Uterus (tissue), 4 donors: ENCODE data around the gene S100A11. TPM values are rescaled to one million over a fixed set of nuclear protein-coding genes. Genes with fewer than 3 reads are reported as not detected.

Experiments
- DNase-seq, 2 donors: peaks; one replicate each; pipeline ENCODE4 v3.0.0-alpha.2; 2019 to 2020
- H3K27ac ChIP-seq, 2 donors: fragments of 200-600 bp; sonication (generic); 1 replicate in 1 of 2; 2 replicates in 1 of 2; pipeline ENCODE4 v1.5.1; 2016 to 2018
- H3K27me3 ChIP-seq, 2 donors: fragments of 200-600 bp; sonication (generic); one replicate each; pipeline ENCODE4 v1.5.1; 2018 to 2019; ENCODE audit warnings: control low read depth in 1 of 2
- H3K36me3 ChIP-seq, 2 donors: fragments of 200-600 bp; sonication (generic); one replicate each; pipeline ENCODE4 v1.5.1; 2019; ENCODE audit warnings: control low read depth in 1 of 2
- H3K4me1 ChIP-seq, 2 donors: fragments of 200-600 bp; sonication (generic); one replicate each; pipeline ENCODE4 v1.5.1; 2018 to 2019; ENCODE audit warnings: control low read depth in 1 of 2
- H3K4me3 ChIP-seq, 2 donors: fragments of 200-600 bp; sonication (generic); 1 replicate in 1 of 2; 2 replicates in 1 of 2; pipeline ENCODE4 v1.5.1; 2018 to 2019; ENCODE audit warnings: mild to moderate bottlenecking in 1 of 2
- H3K9me3 ChIP-seq, 2 donors: fragments of 200-600 bp; sonication (generic); one replicate each; pipeline ENCODE4 v1.5.1; 2019; ENCODE audit warnings: control low read depth in 1 of 2
- POLR2A ChIP-seq, 2 donors: fragments of 450-650 bp; IDR thresholded peaks; one replicate each; pipeline ENCODE4 v1.6.1; 2016; ENCODE audit warnings: antibody characterized with exemption in 2 of 2, mild to moderate bottlenecking in 1 of 2, moderate library complexity in 1 of 2
- intact Hi-C: fragments of 100-400 bp; cut with DNase I; formaldehyde crosslinking; loops from one replicate; pipeline ENCODE4 v1.15.1; 2023; ENCODE audit warnings: low total_unique reads
- total RNA-seq, 4 donors: library from RNA; depleted of rRNA in 3 of 4; stranded (reverse); fragments of >200 nt in 3 of 4; gene quantifications; one replicate each; pipeline versions ENCODE4 v1.1.0 to v1.2.4, GENCODE V29; 2014 to 2023
- TF ChIP-seq, protein P1 (sequence below), 4 experiments: fragments of 200-600 bp in 2 of 4; fragments of 450-650 bp in 2 of 4; sonication (generic) in 2 of 4; IDR thresholded peaks; one replicate each; pipeline ENCODE4 v1.5.1; 2016 to 2019; ENCODE audit warnings: antibody characterized with exemption in 4 of 4, mild to moderate bottlenecking in 2 of 4, moderate library complexity in 1 of 4
- donor health status: DM: yes; HTN: yes; CAD: no.

Gene S100A11
- total RNA-seq, 4 donors from 2014 or later, result 14.9 to 321 (median 146) TPM

DNA sequence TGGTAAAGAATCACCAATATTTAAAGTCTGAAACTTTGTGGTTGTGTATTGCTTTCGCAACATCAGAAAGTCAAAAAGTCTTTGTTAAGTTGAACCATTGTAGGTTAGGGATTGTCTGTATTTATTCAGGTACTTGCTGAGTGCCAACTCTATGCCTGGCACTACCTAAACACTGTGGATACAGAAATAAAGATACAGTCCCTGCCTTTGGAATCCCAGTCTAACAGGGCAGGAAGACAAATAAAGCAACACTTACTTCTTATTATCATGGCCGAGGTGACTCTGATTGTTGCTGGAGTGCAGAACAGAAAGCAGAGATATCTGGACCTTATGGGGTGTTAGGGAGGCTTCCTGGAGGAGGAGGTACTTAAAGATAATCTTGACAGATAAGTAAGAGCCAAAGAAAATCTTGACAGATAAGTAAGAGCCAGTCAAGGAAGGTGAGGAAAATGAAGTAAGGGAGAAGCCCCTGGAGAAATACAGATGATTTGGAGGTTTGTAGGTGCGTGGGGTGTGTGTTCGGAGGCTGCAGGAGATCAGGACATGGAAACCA is 31.4 kb downstream of the S100A11 start:
- no peaks in the 10 kb centered on the region for H3K36me3 ChIP-seq

DNA sequence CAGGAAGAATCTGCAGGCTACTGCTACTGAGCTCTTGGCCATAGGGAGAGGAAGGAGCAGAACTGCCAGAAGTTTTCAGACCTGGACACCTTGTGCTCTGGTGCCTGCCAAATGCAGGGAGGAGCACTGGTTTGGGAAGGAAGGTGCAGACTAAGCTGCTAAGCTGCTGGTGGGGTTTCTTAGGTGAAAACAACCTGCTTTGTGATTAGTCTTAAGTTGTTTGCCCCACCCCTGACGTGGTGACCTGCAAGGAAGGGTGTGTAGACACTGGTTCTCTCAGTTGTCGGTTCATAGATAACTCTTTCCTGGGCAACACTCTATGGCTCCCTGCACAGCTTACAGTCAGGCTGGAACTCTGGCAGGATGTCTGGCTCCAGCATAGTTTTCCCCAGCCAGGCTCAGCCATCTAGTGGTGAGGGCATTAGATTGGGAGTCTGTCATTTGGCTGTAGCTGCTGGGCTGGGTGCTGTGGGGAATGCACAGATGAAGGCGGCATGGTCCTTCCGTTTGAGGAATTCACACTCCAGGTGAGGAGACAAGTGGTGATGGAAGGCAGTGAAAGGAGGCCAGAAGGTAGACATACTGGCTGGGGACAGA is 32.9 kb downstream of the S100A11 start:
- no peaks in the 10 kb centered on the region for H3K9me3 ChIP-seq
- no peak overlapping the region for H3K4me3 ChIP-seq
- no peaks in the 10 kb centered on the region for H3K27me3 ChIP-seq
- no peaks in the 10 kb centered on the region for H3K36me3 ChIP-seq
- no peak for DNase-seq
- intact Hi-C loops, result no loop called here
- H3K4me1 ChIP-seq, result no peaks in the 10 kb centered on the region
- TF ChIP-seq, protein P1, sequence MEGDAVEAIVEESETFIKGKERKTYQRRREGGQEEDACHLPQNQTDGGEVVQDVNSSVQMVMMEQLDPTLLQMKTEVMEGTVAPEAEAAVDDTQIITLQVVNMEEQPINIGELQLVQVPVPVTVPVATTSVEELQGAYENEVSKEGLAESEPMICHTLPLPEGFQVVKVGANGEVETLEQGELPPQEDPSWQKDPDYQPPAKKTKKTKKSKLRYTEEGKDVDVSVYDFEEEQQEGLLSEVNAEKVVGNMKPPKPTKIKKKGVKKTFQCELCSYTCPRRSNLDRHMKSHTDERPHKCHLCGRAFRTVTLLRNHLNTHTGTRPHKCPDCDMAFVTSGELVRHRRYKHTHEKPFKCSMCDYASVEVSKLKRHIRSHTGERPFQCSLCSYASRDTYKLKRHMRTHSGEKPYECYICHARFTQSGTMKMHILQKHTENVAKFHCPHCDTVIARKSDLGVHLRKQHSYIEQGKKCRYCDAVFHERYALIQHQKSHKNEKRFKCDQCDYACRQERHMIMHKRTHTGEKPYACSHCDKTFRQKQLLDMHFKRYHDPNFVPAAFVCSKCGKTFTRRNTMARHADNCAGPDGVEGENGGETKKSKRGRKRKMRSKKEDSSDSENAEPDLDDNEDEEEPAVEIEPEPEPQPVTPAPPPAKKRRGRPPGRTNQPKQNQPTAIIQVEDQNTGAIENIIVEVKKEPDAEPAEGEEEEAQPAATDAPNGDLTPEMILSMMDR (IDR thresholded peaks at IDR 0.05), result no peak
- TF ChIP-seq POLR2A (IDR thresholded peaks at IDR 0.05), result no peak
- H3K27ac ChIP-seq, result no peak overlapping the region

More for the DNA sequence above, 31.4 kb downstream of the S100A11 start:
- DNase-seq, result no peak
- Histone ChIP-seq H3K27me3 (no peaks in the 10 kb centered on the region), H3K9me3 (no peaks in the 10 kb centered on the region), H3K27ac (no peak overlapping the region), H3K4me3 (no peak overlapping the region), H3K4me1 (no peaks in the 10 kb centered on the region)
- TF ChIP-seq, protein P1 (IDR thresholded peaks at IDR 0.05), result no peak
- intact Hi-C loops, result no loop called here

DNA sequence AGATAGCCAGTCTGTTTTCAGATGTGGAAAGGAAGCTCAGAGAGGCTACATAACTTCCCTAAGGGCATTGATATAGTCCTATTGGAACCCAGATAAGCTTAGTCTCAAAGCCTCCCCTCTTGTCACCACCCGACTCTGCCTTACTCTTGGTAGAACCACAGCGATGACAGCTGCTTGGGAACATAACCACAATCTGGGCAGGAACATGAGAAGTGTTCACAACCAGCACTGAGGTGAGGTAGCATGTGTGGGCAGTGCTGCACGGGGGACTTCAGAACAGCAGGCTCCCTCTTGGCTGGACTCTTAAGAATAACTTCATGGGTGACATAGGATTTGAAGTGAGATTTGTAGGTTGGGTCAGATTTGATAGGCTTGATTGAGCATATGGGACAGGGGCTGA is 33.8 kb downstream of the S100A11 start:
- no peak overlapping the region for H3K4me3 ChIP-seq
- H3K27ac ChIP-seq, result no peak overlapping the region
- no peak for DNase-seq
- intact Hi-C loops, result no loop called here
- no peaks in the 10 kb centered on the region for H3K9me3 ChIP-seq
- TF ChIP-seq, protein P1 (IDR thresholded peaks at IDR 0.05), result no peak
- TF ChIP-seq POLR2A (IDR thresholded peaks at IDR 0.05), result no peak
- H3K4me1 ChIP-seq, result no peaks in the 10 kb centered on the region
- no peaks in the 10 kb centered on the region for H3K36me3 ChIP-seq
- no peaks in the 10 kb centered on the region for H3K27me3 ChIP-seq

DNA sequence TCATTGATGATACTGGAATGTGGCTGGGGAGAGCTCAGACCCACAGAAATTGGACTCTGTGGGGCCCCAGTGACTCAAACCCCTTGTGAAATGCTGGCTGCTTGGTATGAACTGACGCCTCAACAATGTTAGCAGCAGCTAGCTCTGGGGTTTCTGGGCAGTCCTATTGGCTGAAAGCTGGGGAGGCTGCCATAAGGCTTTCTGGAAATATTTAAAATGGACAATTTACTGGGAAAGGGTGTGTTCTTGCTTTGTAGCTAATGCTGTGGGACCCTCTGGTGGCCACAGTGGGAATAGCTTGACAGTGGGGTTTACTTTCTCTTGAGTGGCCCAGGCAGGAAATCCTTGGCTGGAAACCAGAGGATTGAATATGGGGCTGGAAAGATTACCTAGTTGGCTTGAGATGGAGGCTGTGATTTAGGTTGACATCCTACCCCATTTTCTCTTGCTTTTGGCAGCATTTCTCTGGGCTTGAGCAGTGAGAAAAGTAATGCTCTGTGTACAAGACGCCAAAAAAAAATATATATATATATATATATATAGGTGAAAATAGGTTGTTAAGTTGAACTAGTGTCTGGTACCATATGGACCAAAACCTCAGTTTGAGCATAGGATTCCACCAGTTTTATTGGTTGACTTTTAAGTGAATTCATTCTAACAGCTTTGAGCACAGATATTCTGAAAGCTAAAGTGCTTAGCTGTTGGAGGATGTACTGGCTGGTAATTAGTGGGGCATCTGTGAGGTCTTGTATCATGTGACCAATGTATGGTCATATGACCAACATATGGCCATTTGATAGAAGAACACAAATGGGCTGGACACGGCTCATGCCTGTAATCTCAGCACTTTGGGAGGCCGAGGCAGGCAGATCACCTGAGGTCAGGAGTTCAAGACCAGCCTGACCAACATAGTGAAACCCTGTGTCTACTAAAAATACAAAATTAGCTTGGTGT is 34.9 kb downstream of the S100A11 start:
- intact Hi-C loops, result no loop called here
- no peak overlapping the region for H3K27ac ChIP-seq

More for the DNA sequence above, 34.9 kb downstream of the S100A11 start:
- no peaks in the 10 kb centered on the region for H3K9me3 ChIP-seq
- DNase-seq, result peak; percentile 84 to 87
- no peaks in the 10 kb centered on the region for H3K27me3 ChIP-seq
- no peak overlapping the region for H3K4me3 ChIP-seq
- H3K36me3 ChIP-seq, result no peaks in the 10 kb centered on the region
- no peaks in the 10 kb centered on the region for H3K4me1 ChIP-seq
- TF ChIP-seq POLR2A (IDR thresholded peaks at IDR 0.05), result no peak
- TF ChIP-seq, protein P1 (IDR thresholded peaks at IDR 0.05), result peak; percentile 83 to 88 (median 84)
